ENCODE measurements around the gene SRSF11. TPM values are rescaled to one million over a fixed set of nuclear protein-coding genes. Genes with fewer than 3 reads are reported as not detected.

The SRSF11 gene
- total RNA-seq, 2 donors from 2014 or later, result 165 to 218 TPM

DNA sequence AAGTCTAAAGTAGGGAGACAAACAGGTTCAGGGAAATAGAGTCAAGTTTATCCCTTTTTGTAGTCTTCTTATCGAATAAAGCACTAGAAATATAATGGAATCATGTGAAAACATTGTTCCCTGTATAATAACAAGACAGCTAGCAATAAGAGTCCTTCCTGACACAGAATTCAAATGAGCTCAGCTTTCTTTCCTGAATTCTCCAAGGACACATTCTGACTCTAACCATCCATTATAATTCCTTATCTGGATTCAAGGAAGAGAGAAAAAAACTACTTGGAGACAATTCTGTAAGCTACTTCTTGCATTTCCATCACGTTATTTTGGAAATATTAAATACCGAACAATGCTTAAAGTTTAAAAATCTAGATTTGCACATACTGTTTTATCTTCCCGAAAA lies 74.6 kb downstream of the SRSF11 start:
- Mint-ChIP-seq H3K4me3 (no peak overlapping the region), H3K9me3 (no peaks in the 10 kb centered on the region), H3K27me3 (no peaks in the 10 kb centered on the region), H3K27ac (no peak overlapping the region), H3K36me3 (peaks cover 23% of the 10 kb centered on the region), H3K4me1 (ENCODE audit: low read depth in 2 of 2) (peaks cover 6% of the 10 kb centered on the region in 2 donors)
- ATAC-seq (no peak), DNase-seq (ENCODE audit: low spot score) (no peak)

DNA sequence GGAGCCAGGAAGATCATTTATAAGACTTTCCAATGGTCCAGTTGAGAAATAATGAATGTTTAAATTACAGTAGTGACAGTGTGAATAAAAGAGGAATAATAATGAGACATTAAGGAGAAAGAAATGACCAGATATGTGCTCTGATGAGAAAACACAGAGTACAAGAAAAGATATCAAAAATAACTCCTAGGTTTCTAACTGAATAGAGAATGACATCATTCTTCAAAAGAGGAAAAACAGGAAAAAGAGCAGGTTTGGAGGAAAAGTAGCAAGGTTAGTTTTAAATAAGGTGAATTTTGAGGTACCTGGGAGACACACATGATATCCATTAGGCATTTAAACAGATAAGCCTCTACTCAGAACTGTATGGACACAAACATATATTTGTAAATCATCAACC lies 78.3 kb downstream of the SRSF11 start:
- H3K4me1 Mint-ChIP-seq (ENCODE audit: low read depth in 2 of 2), result peaks cover 6 to 9% of the 10 kb centered on the region in 2 donors
- H3K4me3 Mint-ChIP-seq, result no peak overlapping the region
- DNase-seq (ENCODE audit: low spot score) (no peak), ATAC-seq (no peak)
- H3K9me3 Mint-ChIP-seq, result no peaks in the 10 kb centered on the region
- H3K27me3 Mint-ChIP-seq, result no peaks in the 10 kb centered on the region
- H3K36me3 Mint-ChIP-seq, result peaks cover 25% of the 10 kb centered on the region
- H3K27ac Mint-ChIP-seq, result peak overlapping the region in 1 of 2 donors; percentile 3

Other genes starting within 250 kb of the SRSF11 start
- 10 to 100 TPM; 18.2 to 20.4 TPM for gene LRRC40, start 15.8 kb upstream of the SRSF11 start, total RNA-seq
- 10 to 100 TPM; 27.0 to 33.2 TPM for gene ANKRD13C, start 133.3 kb downstream of the SRSF11 start, total RNA-seq
- 1 to 10 TPM; 5.3 to 8.8 TPM for gene CTH, start 189.9 kb downstream of the SRSF11 start, total RNA-seq

Measured in natural killer cell treated with Interleukin-12 subunit alpha and Interleukin-12 subunit beta and Interleukin-15 and Interleukin-18, amount 100 ng/mL, for 72 hours (primary cell).